K562 (cell line): ENCODE results near the gene CBFA2T3. TPM values are rescaled to one million over a fixed set of nuclear protein-coding genes. Genes with fewer than 3 reads are reported as not detected.

ENCODE experiments used
- ARID3A ChIP-seq: IDR thresholded peaks from 2 replicates; pipeline ENCODE4 v1.6.1; 2012; ENCODE audit warnings: low read depth, low read length, improper control_type of control experiment, borderline replicate concordance
- CBX8 ChIP-seq: fragments of 200-600 bp; sonication (generic); IDR thresholded peaks from 2 replicates; pipeline ENCODE4 v1.6.1; 2012; ENCODE audit warnings: borderline replicate concordance, mixed run types, low read depth, mild to moderate bottlenecking, moderate library complexity, mixed read lengths, low read length, control low read depth, inconsistent platforms; ENCODE audit not compliant: poor library complexity, severe bottlenecking; ENCODE audit errors: extremely low read depth
- ELK1 ChIP-seq: sonication (generic); formaldehyde crosslinking; IDR thresholded peaks from 2 replicates; pipeline ENCODE4 v1.8.1; 2022; ENCODE audit warnings: missing genetic modification reagents
- GABPA ChIP-seq: fragments of 200-800 bp; sonication (Bioruptor generic); conservative IDR thresholded peaks from 2 replicates; pipeline ENCODE4 v1.6.1; 2016; ENCODE audit warnings: low read depth, missing genetic modification characterization, missing compliant biosample characterization
- KDM1A ChIP-seq, 2 experiments: fragments of 450-650 bp; IDR thresholded peaks; 2 replicates each; pipeline ENCODE4 v1.6.1; 2016; ENCODE audit warnings: mild to moderate bottlenecking in 2 of 2
- NFE2 ChIP-seq: IDR thresholded peaks from 2 replicates; pipeline ENCODE4 v1.6.1; 2014; ENCODE audit warnings: antibody characterized with exemption, low read depth
- NFIX ChIP-seq: fragments of 250-450 bp; sonication (Bioruptor Pico); IDR thresholded peaks from 2 replicates; pipeline ENCODE4 v1.4.0; 2020; ENCODE audit warnings: low read depth, mild to moderate bottlenecking, moderate library complexity
- NR1H2 ChIP-seq: sonication (generic); formaldehyde crosslinking; IDR thresholded peaks from 2 replicates; pipeline ENCODE4 v1.4.0; 2020; ENCODE audit warnings: mild to moderate bottlenecking, missing genetic modification reagents
- POLR2H ChIP-seq: IDR thresholded peaks from 2 replicates; pipeline ENCODE4 v1.6.1; 2016; ENCODE audit warnings: missing genetic modification characterization, low read depth, mild to moderate bottlenecking, control low read depth, missing compliant biosample characterization, moderate library complexity
- SMARCC2 ChIP-seq: fragments of 450-650 bp; IDR thresholded peaks from 2 replicates; pipeline ENCODE4 v1.6.1; 2017; ENCODE audit warnings: antibody characterized with exemption, moderate library complexity, mild to moderate bottlenecking, low read depth
- SMARCE1 ChIP-seq: fragments of 450-650 bp; IDR thresholded peaks from 2 replicates; pipeline ENCODE4 v1.7.1; 2016; ENCODE audit warnings: mild to moderate bottlenecking
- TAF1 ChIP-seq: IDR thresholded peaks from 2 replicates; pipeline ENCODE4 v1.6.1; 2011; ENCODE audit warnings: mild to moderate bottlenecking, low read length, moderate library complexity; ENCODE audit not compliant: insufficient read depth, control insufficient read depth, severe bottlenecking; ENCODE audit errors: extremely low read depth
- ZNF12 ChIP-seq: sonication (generic); formaldehyde crosslinking; IDR thresholded peaks from 2 replicates; pipeline ENCODE4 v1.4.0; 2020; ENCODE audit warnings: mild to moderate bottlenecking, missing genetic modification reagents
- ZNF589 ChIP-seq: fragments of 200-800 bp; sonication (Bioruptor generic); IDR thresholded peaks from 2 replicates; pipeline ENCODE4 v1.6.1; 2016; ENCODE audit warnings: low read depth, missing genetic modification characterization, missing compliant biosample characterization
- ZNF75A ChIP-seq: fragments of 450-650 bp; formaldehyde crosslinking; IDR thresholded peaks from 2 replicates; pipeline ENCODE4 v1.4.0; 2020; ENCODE audit warnings: mild to moderate bottlenecking
- polyA plus RNA-seq, 8 experiments: library from polyadenylated mRNA; depleted of rRNA in 4 of 8; stranded (reverse) in 5 of 8; unstranded in 3 of 8; fragments of >200 nt; fragmentation: Nextera tagmentation in 2 of 8; fragmentation: Illumina TruSeq in 1 of 8; extraction: Ambion mirVana in 2 of 8; extraction: Trizol in 1 of 8; gene quantifications; 2 replicates each; pipeline versions ENCODE4 v1.2.1 to v1.2.3, GENCODE V29; 2011 to 2014; ENCODE audit warnings: inconsistent platforms in 1 of 8, missing spikeins in 1 of 8
- total RNA-seq, 7 experiments: library from RNA; depleted of rRNA in 6 of 7; stranded (reverse); fragments of >200 nt in 6 of 7; fragmentation: Illumina TruSeq in 2 of 7; extraction: Trizol in 2 of 7; gene quantifications; 2 replicates each; pipeline versions ENCODE4 v1.2.1 to v1.2.3, GENCODE V29; 2011 to 2021; ENCODE audit warnings: low replicate concordance in 1 of 7
- TF ChIP-seq, protein P1 (sequence below): sonication (generic); formaldehyde crosslinking; IDR thresholded peaks from 2 replicates; pipeline ENCODE4 v1.8.0; 2023; ENCODE audit warnings: mild to moderate bottlenecking, missing genetic modification reagents
- TF ChIP-seq, protein P2 (sequence below): fragments of 250-450 bp; sonication (Bioruptor Pico); IDR thresholded peaks from 2 replicates; pipeline ENCODE4 v1.5.0; 2021; ENCODE audit warnings: mild to moderate bottlenecking, moderate library complexity

Gene CBFA2T3
- total and polyA plus RNA-seq, 9 of the 15 experiments (the other 6 are each of a cell fraction or from before 2014, with no cell fraction given) = 2.3 to 145 (median 6.7) TPM

DNA sequence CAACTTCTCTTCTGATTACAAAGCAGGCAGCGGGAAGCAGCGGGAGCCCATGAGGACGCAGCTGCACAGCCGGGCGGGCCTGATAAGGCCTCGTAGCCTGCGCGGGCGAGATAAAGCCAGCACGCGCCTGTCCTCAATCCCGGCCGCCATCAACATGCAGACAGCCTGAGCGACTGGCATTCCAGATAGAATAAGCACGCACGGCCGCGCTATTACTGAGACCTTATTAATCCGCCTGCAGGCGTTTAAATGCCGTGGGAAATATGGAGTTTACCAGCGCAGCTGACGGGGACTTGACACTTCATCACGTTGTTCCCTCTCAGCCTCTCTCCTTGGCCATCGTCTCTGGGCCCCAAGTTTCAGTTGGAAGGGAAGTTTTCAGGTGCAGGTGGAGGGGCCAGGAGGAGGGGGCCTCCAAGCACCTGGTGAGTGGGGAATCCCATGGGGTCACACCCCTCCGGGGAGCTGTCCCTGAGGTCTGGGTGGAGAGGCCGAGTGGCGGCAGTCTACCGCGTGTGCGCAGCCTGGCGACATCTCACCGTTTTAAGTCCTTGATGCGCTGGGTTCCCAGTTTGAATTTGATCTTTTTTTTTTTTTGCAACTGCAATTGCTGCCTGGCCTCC, 27.3 kb upstream of the CBFA2T3 start (continued):
- no peak for TF ChIP-seq NR1H2 (CRISPR knock-in tag)
- peak; percentile 99 to 100 for TF ChIP-seq KDM1A (IDR thresholded peaks at IDR 0.05)
- no peak for TF ChIP-seq POLR2H (tag)
- TF ChIP-seq, protein P1, sequence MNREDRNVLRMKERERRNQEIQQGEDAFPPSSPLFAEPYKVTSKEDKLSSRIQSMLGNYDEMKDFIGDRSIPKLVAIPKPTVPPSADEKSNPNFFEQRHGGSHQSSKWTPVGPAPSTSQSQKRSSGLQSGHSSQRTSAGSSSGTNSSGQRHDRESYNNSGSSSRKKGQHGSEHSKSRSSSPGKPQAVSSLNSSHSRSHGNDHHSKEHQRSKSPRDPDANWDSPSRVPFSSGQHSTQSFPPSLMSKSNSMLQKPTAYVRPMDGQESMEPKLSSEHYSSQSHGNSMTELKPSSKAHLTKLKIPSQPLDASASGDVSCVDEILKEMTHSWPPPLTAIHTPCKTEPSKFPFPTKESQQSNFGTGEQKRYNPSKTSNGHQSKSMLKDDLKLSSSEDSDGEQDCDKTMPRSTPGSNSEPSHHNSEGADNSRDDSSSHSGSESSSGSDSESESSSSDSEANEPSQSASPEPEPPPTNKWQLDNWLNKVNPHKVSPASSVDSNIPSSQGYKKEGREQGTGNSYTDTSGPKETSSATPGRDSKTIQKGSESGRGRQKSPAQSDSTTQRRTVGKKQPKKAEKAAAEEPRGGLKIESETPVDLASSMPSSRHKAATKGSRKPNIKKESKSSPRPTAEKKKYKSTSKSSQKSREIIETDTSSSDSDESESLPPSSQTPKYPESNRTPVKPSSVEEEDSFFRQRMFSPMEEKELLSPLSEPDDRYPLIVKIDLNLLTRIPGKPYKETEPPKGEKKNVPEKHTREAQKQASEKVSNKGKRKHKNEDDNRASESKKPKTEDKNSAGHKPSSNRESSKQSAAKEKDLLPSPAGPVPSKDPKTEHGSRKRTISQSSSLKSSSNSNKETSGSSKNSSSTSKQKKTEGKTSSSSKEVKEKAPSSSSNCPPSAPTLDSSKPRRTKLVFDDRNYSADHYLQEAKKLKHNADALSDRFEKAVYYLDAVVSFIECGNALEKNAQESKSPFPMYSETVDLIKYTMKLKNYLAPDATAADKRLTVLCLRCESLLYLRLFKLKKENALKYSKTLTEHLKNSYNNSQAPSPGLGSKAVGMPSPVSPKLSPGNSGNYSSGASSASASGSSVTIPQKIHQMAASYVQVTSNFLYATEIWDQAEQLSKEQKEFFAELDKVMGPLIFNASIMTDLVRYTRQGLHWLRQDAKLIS (CRISPR knock-in tag) = no peak
- peak; percentile 94 for TF ChIP-seq SMARCC2
- peak; percentile 78 for TF ChIP-seq TAF1
- TF ChIP-seq ZNF75A = peak; percentile 72; the same call in 1 of the 2 replicates
- TF ChIP-seq ELK1 (CRISPR knock-in tag) = no peak
- TF ChIP-seq NFIX (CRISPR knock-in tag) = no peak
- peak; percentile 97 for TF ChIP-seq SMARCE1
- peak; percentile 60 for TF ChIP-seq NFE2
- no peak for TF ChIP-seq ZNF12 (CRISPR knock-in tag)
- TF ChIP-seq ARID3A = peak; percentile 90
- TF ChIP-seq GABPA = peak; percentile 69
- peak; percentile 100 for TF ChIP-seq ZNF589 (CRISPR knock-in tag)
- TF ChIP-seq, protein P2, sequence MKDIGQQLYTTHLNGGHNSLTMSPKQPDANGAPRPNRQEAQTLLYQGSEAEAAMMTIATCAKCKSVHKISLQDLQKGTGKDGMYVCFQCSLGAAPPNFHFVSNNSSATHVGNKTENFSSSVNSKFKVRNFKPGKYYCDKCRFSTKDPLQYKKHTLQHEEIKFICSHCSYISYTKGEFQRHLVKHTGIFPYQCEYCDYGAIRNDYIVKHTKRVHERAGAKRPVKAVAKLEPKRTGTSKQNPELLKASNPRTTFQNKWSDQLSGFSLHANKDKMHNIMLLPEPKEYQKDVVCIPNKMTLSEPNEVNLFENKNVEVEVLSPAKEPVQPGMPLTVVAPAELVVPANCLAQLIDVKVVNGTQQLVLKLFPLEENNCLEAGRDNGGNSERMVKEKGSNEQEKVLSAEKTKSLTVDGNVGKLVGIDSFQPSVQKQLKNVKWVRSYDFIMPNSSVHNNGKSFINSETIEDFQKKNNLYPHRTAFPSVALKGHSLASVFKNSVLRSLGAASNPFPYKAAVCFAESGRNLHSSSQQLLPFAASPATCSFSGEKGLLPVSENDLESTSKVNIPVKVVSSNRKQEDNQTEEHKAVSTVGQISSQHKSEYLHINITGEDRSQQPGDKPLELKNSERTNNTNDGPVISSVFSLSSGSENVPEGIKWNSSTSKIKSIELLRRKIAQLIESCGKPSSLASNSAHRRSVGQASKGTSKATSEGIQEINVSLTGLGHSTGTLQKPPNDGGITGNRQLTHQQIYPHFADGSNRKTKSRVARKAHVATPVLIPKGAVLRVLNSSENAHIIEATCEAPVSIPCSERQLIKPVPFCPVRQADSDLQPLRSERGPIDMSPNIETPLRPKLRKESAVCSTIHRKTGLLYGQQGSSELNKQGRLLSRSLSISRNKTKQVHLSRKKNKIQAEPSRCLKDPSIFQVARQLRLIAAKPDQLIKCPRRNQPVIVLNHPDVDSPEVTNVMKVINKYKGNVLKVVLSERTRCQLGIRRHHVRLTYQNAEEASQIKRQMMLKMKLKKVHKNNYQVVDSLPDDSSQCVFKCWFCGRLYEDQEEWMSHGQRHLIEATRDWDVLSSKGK (CRISPR knock-in tag) = no peak
- TF ChIP-seq CBX8 = no peak
